ENCODE data around the gene KATNAL1.
"Not testable (repeated sequence)": the region's sequence is repeated elsewhere in the genome, so short reads cannot be mapped to it uniquely, and the experiment has no call there.

The KATNAL1 gene

GRCh38 chr13:30290812-30291436 lies 16.4 kb downstream of the KATNAL1 start:
- no peak for DNase-seq

- DNase-seq = no peak
Measured at GRCh38 chr13:30289533-30289932, 17.8 kb downstream of the KATNAL1 start.

- DNase-seq = not testable (repeated sequence)
Measured at GRCh38 chr13:30286059-30286458, 21.3 kb downstream of the KATNAL1 start.

GRCh38 chr13:30276178-30276577 lies 31.2 kb downstream of the KATNAL1 start:
- no peak for DNase-seq

GRCh38 chr13:30274083-30274482 lies 33.3 kb downstream of the KATNAL1 start:
- no peak for DNase-seq

- DNase-seq = not testable (repeated sequence)
Measured at GRCh38 chr13:30270035-30270434, 37.3 kb downstream of the KATNAL1 start.

- no peak for DNase-seq
Measured at GRCh38 chr13:30268673-30269072, 38.7 kb downstream of the KATNAL1 start.

- DNase-seq = no peak
Measured at GRCh38 chr13:30266756-30267155, 40.6 kb downstream of the KATNAL1 start.

GRCh38 chr13:30259149-30259733 lies 48.1 kb downstream of the KATNAL1 start:
- DNase-seq = not testable (repeated sequence)

- no peak for DNase-seq
Measured at GRCh38 chr13:30257468-30258099, 49.8 kb downstream of the KATNAL1 start.

- no peak for DNase-seq
Measured at GRCh38 chr13:30256713-30257467, 50.5 kb downstream of the KATNAL1 start.

- DNase-seq = peak; percentile 30
Measured at GRCh38 chr13:30255696-30256095, 51.7 kb downstream of the KATNAL1 start.

- no peak for DNase-seq
Measured at GRCh38 chr13:30253830-30254229, 53.5 kb downstream of the KATNAL1 start.

GRCh38 chr13:30247406-30247805 lies 59.9 kb downstream of the KATNAL1 start:
- no peak for DNase-seq

- no peak for DNase-seq
Measured at GRCh38 chr13:30241532-30241931, 65.8 kb downstream of the KATNAL1 start.

- no peak for DNase-seq
Measured at GRCh38 chr13:30240608-30241007, 66.7 kb downstream of the KATNAL1 start.

- DNase-seq = no peak
Measured at GRCh38 chr13:30235216-30235615, 72.1 kb downstream of the KATNAL1 start.

GRCh38 chr13:30234619-30235162 lies 72.7 kb downstream of the KATNAL1 start:
- no peak for DNase-seq

- DNase-seq = no peak
Measured at GRCh38 chr13:30224732-30225131, 82.6 kb downstream of the KATNAL1 start.

GRCh38 chr13:30222254-30222653 lies 85.1 kb downstream of the KATNAL1 start:
- DNase-seq = no peak

GRCh38 chr13:30216111-30216510 lies 91.2 kb downstream of the KATNAL1 start:
- no peak for DNase-seq

- DNase-seq = no peak
Measured at GRCh38 chr13:30212256-30212655, 95.1 kb downstream of the KATNAL1 start.

- DNase-seq = no peak
Measured at GRCh38 chr13:30211745-30212144, 95.6 kb downstream of the KATNAL1 start.
